Hepatocyte (in vitro differentiated cells): Measurements from ENCODE around the gene PES1.

Experiments used
- EZH2 ChIP-seq: fragments of 200-600 bp; sonication (generic); IDR thresholded peaks from 2 replicates; pipeline ENCODE4 v1.6.1; 2016; ENCODE audit warnings: antibody characterized with exemption, mild to moderate bottlenecking, borderline replicate concordance
- EZH2phosphoT487 ChIP-seq: fragments of 200-600 bp; sonication (generic); IDR thresholded peaks from one replicate; pipeline ENCODE4 v1.6.1; 2018; ENCODE audit warnings: antibody characterized with exemption, mild to moderate bottlenecking, low read depth, moderate library complexity; ENCODE audit not compliant: unreplicated experiment, severe bottlenecking
- TF ChIP-seq, protein P1 (sequence below): fragments of 200-600 bp; sonication (generic); IDR thresholded peaks from 2 replicates; pipeline ENCODE4 v1.5.1; 2016; ENCODE audit warnings: antibody characterized with exemption, mild to moderate bottlenecking; ENCODE audit not compliant: poor library complexity

GRCh38 chr22:30553971-30554370, 37.7 kb downstream of the PES1 start:
- TF ChIP-seq, protein P1, sequence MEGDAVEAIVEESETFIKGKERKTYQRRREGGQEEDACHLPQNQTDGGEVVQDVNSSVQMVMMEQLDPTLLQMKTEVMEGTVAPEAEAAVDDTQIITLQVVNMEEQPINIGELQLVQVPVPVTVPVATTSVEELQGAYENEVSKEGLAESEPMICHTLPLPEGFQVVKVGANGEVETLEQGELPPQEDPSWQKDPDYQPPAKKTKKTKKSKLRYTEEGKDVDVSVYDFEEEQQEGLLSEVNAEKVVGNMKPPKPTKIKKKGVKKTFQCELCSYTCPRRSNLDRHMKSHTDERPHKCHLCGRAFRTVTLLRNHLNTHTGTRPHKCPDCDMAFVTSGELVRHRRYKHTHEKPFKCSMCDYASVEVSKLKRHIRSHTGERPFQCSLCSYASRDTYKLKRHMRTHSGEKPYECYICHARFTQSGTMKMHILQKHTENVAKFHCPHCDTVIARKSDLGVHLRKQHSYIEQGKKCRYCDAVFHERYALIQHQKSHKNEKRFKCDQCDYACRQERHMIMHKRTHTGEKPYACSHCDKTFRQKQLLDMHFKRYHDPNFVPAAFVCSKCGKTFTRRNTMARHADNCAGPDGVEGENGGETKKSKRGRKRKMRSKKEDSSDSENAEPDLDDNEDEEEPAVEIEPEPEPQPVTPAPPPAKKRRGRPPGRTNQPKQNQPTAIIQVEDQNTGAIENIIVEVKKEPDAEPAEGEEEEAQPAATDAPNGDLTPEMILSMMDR: no peak
- TF ChIP-seq EZH2 (no peak), EZH2phosphoT487 (no peak)
